Neural cell (in vitro differentiated cells): ENCODE measurements around the gene APLF.

Source experiments
- CTCF ChIP-seq: fragments of 450-650 bp; IDR thresholded peaks from 2 replicates; pipeline ENCODE4 v1.5.1; 2014; ENCODE audit warnings: antibody characterized with exemption, mild to moderate bottlenecking, moderate library complexity; ENCODE audit not compliant: poor library complexity, severe bottlenecking
- EP300 ChIP-seq: fragments of 450-650 bp; conservative IDR thresholded peaks from 2 replicates; pipeline ENCODE4 v1.6.1; 2014; ENCODE audit warnings: antibody characterized with exemption, mild to moderate bottlenecking, moderate library complexity; ENCODE audit not compliant: poor library complexity, severe bottlenecking
- EZH2 ChIP-seq: fragments of 200-600, 300-800 bp; shearing (Covaris generic), sonication (generic); IDR thresholded peaks from 2 replicates; pipeline ENCODE4 v1.6.1; 2014; ENCODE audit warnings: antibody characterized with exemption, low read length, borderline replicate concordance, mild to moderate bottlenecking; ENCODE audit not compliant: insufficient read depth, poor library complexity, severe bottlenecking
- SMC3 ChIP-seq: fragments of 450-650 bp; conservative IDR thresholded peaks from 2 replicates; pipeline ENCODE4 v1.6.1; 2014; ENCODE audit warnings: antibody characterized with exemption, mild to moderate bottlenecking, moderate library complexity; ENCODE audit not compliant: poor library complexity

GRCh38 chr2:68478688-68479087 is 11.3 kb downstream of the APLF start:
- TF ChIP-seq CTCF (no peak), SMC3 (no peak), EP300 (no peak), EZH2 (no peak)
